ENCODE results near the gene BCL2L12.

Gene BCL2L12

DNA sequence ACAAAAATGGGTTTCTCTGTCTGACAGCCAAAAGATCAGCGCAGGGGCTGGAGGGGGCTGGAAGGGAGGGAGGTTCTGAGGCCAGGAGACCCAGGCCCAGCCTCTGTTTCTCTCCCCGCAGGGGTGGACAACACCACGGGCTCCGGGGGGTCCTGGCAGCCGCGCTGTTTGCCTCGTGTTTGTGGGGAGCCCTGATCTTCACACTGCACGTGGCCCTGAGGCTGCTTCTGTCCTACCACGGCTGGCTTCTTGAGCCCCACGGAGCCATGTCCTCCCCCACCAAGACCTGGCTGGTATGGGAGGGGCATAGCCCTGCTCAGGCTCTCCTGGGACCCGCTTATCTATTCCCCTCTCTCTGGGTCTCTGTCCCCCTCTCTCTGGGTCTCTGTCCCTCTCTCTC is 34.8 kb downstream of the BCL2L12 start:
- no peak for DNase-seq (ENCODE audit: extremely low read depth, insufficient read length)
- no peak for TF ChIP-seq CTCF (IDR thresholded peaks at IDR 0.05; ENCODE audit: insufficient read depth, low read length, poor library complexity, severe bottlenecking)
- H3K36me3 ChIP-seq (ENCODE audit: control insufficient read depth, insufficient read depth, low read length): no peaks in the 10 kb centered on the region
- H3K4me3 ChIP-seq (replicated peaks; ENCODE audit: low read depth, low read length): no peak overlapping the region
- no peaks in the 10 kb centered on the region for H3K27me3 ChIP-seq (replicated peaks; ENCODE audit: control insufficient read depth, insufficient read depth, low read length)

DNA sequence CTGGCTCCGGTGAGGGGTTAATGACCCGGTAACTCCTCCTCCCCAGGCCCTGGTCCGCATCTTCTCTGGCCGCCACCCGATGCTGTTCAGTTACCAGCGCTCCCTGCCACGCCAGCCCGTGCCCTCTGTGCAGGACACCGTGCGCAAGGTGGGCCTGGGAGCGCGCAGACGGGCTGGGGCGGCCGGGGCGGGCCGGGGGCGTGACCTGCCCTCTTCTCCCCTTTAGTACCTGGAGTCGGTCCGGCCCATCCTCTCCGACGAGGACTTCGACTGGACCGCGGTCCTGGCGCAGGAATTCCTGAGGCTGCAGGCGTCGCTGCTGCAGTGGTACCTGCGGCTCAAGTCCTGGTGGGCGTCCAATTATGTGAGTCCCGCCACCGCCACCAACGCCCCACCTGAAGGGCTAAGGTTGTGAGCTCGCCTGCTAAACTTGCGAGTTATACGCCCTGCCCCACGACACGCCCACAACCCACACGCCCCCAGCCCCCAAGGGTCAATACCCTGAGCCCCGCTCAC is 35.6 kb downstream of the BCL2L12 start:
- no peak overlapping the region for H3K4me3 ChIP-seq (replicated peaks; ENCODE audit: low read depth, low read length)
- no peak for DNase-seq (ENCODE audit: extremely low read depth, insufficient read length)
- no peaks in the 10 kb centered on the region for H3K27me3 ChIP-seq (replicated peaks; ENCODE audit: control insufficient read depth, insufficient read depth, low read length)

GRCh38 chr19:49704888-49705642 is 39.3 kb downstream of the BCL2L12 start:
- no peak for TF ChIP-seq CTCF (IDR thresholded peaks at IDR 0.05; ENCODE audit: insufficient read depth, low read length, poor library complexity, severe bottlenecking)
- Histone ChIP-seq H3K36me3 (ENCODE audit: control insufficient read depth, insufficient read depth, low read length) (no peaks in the 10 kb centered on the region), H3K4me3 (replicated peaks; ENCODE audit: low read depth, low read length) (no peak overlapping the region), H3K27me3 (replicated peaks; ENCODE audit: control insufficient read depth, insufficient read depth, low read length) (no peaks in the 10 kb centered on the region)
- no peak for DNase-seq (ENCODE audit: extremely low read depth, insufficient read length)

More for the DNA sequence above, 35.6 kb downstream of the BCL2L12 start:
- H3K36me3 ChIP-seq (ENCODE audit: control insufficient read depth, insufficient read depth, low read length): no peaks in the 10 kb centered on the region
- no peak for TF ChIP-seq CTCF (IDR thresholded peaks at IDR 0.05; ENCODE audit: insufficient read depth, low read length, poor library complexity, severe bottlenecking)

DNA sequence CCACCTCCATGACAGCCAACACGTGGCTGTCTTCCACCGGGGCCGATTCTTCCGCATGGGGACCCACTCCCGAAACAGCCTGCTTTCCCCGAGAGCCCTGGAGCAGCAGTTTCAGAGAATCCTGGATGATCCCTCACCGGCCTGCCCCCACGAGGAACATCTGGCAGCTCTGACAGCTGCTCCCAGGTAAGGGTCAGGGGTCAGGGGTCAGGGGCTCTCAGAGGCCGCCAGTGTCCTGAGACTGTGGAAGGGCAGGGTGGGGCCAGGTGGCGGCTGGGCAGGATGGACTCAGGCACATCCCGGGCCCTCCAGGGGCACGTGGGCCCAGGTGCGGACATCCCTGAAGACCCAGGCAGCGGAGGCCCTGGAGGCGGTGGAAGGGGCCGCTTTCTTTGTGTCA is 40.2 kb downstream of the BCL2L12 start:
- no peak for DNase-seq (ENCODE audit: extremely low read depth, insufficient read length)
- no peak overlapping the region for H3K4me3 ChIP-seq (replicated peaks; ENCODE audit: low read depth, low read length)
- no peak for TF ChIP-seq CTCF (IDR thresholded peaks at IDR 0.05; ENCODE audit: insufficient read depth, low read length, poor library complexity, severe bottlenecking)
- no peaks in the 10 kb centered on the region for H3K36me3 ChIP-seq (ENCODE audit: control insufficient read depth, insufficient read depth, low read length)
- H3K27me3 ChIP-seq (replicated peaks; ENCODE audit: control insufficient read depth, insufficient read depth, low read length): no peaks in the 10 kb centered on the region

GRCh38 chr19:49710372-49710951 is 44.7 kb downstream of the BCL2L12 start:
- Histone ChIP-seq H3K4me3 (replicated peaks; ENCODE audit: low read depth, low read length) (no peak overlapping the region), H3K36me3 (ENCODE audit: control insufficient read depth, insufficient read depth, low read length) (no peaks in the 10 kb centered on the region), H3K27me3 (replicated peaks; ENCODE audit: control insufficient read depth, insufficient read depth, low read length) (no peaks in the 10 kb centered on the region)
- DNase-seq (ENCODE audit: extremely low read depth, insufficient read length): no peak
- TF ChIP-seq CTCF (IDR thresholded peaks at IDR 0.05; ENCODE audit: insufficient read depth, low read length, poor library complexity, severe bottlenecking): no peak
